K562 (cell line): ENCODE results near the gene EHBP1L1. TPM values are rescaled to one million over a fixed set of nuclear protein-coding genes. Genes with fewer than 3 reads are reported as not detected.

Experiments used
- ASH1L ChIP-seq: fragments of 450-650 bp; IDR thresholded peaks from 2 replicates; pipeline ENCODE4 v1.6.1; 2018; ENCODE audit warnings: borderline replicate concordance, mild to moderate bottlenecking, low read depth; ENCODE audit not compliant: partially characterized antibody
- ETS1 ChIP-seq: conservative IDR thresholded peaks from 2 replicates; pipeline ENCODE4 v1.6.1; 2011; ENCODE audit warnings: low read depth, mild to moderate bottlenecking, low read length; ENCODE audit not compliant: control insufficient read depth
- IRF2 ChIP-seq: sonication (generic); formaldehyde crosslinking; IDR thresholded peaks from 2 replicates; pipeline ENCODE4 v1.8.1; 2022; ENCODE audit warnings: mild to moderate bottlenecking, missing genetic modification reagents
- OTX1 ChIP-seq: fragments of 450-650 bp; formaldehyde crosslinking; IDR thresholded peaks from 2 replicates; pipeline ENCODE4 v1.4.0; 2022; ENCODE audit warnings: mild to moderate bottlenecking
- PATZ1 ChIP-seq: fragments of 250-450 bp; sonication (Bioruptor Pico); IDR thresholded peaks from 2 replicates; pipeline ENCODE4 v1.5.0; 2020; ENCODE audit warnings: mild to moderate bottlenecking, borderline replicate concordance
- RBM25 ChIP-seq: fragments of 200-400 bp; formaldehyde crosslinking; IDR thresholded peaks from 2 replicates; pipeline ENCODE4 v1.6.1; 2018; ENCODE audit warnings: low read length, low read depth, moderate library complexity; ENCODE audit not compliant: severe bottlenecking
- SRF ChIP-seq, 2 experiments: fragments of 250-450, 450-650 bp in 1 of 2; sonication (Bioruptor Pico) in 1 of 2; sonication (generic) in 1 of 2; formaldehyde crosslinking; IDR thresholded peaks; 2 replicates each; pipeline versions ENCODE4 v1.5.0 to v1.5.1; 2020 to 2022; ENCODE audit warnings: mild to moderate bottlenecking in 1 of 2, missing genetic modification reagents in 1 of 2
- ZFP30 ChIP-seq: fragments of 250-450 bp; sonication (Bioruptor Pico); IDR thresholded peaks from 2 replicates; pipeline ENCODE4 v1.8.0; 2022; ENCODE audit warnings: moderate library complexity, mild to moderate bottlenecking, inconsistent platforms, borderline replicate concordance
- ZNF445 ChIP-seq: fragments of 250-450 bp; sonication (Bioruptor Pico); IDR thresholded peaks from 2 replicates; pipeline ENCODE4 v1.4.0; 2020; ENCODE audit warnings: low read depth, mild to moderate bottlenecking, moderate library complexity
- polyA plus RNA-seq, 8 experiments: library from polyadenylated mRNA; depleted of rRNA in 4 of 8; stranded (reverse) in 5 of 8; unstranded in 3 of 8; fragments of >200 nt; fragmentation: Nextera tagmentation in 2 of 8; fragmentation: Illumina TruSeq in 1 of 8; extraction: Ambion mirVana in 2 of 8; extraction: Trizol in 1 of 8; gene quantifications; 2 replicates each; pipeline versions ENCODE4 v1.2.1 to v1.2.3, GENCODE V29; 2011 to 2014; ENCODE audit warnings: inconsistent platforms in 1 of 8, missing spikeins in 1 of 8
- total RNA-seq, 7 experiments: library from RNA; depleted of rRNA in 6 of 7; stranded (reverse); fragments of >200 nt in 6 of 7; fragmentation: Illumina TruSeq in 2 of 7; extraction: Trizol in 2 of 7; gene quantifications; 2 replicates each; pipeline versions ENCODE4 v1.2.1 to v1.2.3, GENCODE V29; 2011 to 2021; ENCODE audit warnings: low replicate concordance in 1 of 7
- TF ChIP-seq, protein P1 (sequence below): fragments of 450-650 bp; formaldehyde crosslinking; IDR thresholded peaks from 2 replicates; pipeline ENCODE4 v1.4.0; 2022; ENCODE audit warnings: missing genetic modification characterization
- TF ChIP-seq, protein P2 (sequence below): fragments of 450-650 bp; IDR thresholded peaks from 2 replicates; pipeline ENCODE4 v1.6.1; 2017; ENCODE audit warnings: mild to moderate bottlenecking, moderate library complexity

The EHBP1L1 gene
- total and polyA plus RNA-seq, 9 of the 15 experiments (the other 6 are each of a cell fraction or from before 2014, with no cell fraction given): 0.03 to 87.1 (median 26.3) TPM

- TF ChIP-seq SRF (CRISPR knock-in tag; IDR thresholded peaks at IDR 0.05) (0 out of 4 replicates have a peak, but pooled peaks of 1 of the 2 experiments have one; percentile 6), IRF2 (CRISPR knock-in tag) (no peak), RBM25 (no peak), ZFP30 (no peak), ASH1L (no peak), ZNF445 (CRISPR knock-in tag) (no peak), OTX1 (CRISPR knock-in tag) (0 out of 2 replicates have a peak, but pooled peaks have one; percentile 22), ETS1 (no peak; the same call in 1 of the 2 replicates), PATZ1 (CRISPR knock-in tag) (no peak)
- TF ChIP-seq, protein P1, sequence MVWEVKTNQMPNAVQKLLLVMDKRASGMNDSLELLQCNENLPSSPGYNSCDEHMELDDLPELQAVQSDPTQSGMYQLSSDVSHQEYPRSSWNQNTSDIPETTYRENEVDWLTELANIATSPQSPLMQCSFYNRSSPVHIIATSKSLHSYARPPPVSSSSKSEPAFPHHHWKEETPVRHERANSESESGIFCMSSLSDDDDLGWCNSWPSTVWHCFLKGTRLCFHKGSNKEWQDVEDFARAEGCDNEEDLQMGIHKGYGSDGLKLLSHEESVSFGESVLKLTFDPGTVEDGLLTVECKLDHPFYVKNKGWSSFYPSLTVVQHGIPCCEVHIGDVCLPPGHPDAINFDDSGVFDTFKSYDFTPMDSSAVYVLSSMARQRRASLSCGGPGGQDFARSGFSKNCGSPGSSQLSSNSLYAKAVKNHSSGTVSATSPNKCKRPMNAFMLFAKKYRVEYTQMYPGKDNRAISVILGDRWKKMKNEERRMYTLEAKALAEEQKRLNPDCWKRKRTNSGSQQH (CRISPR knock-in tag): no peak
- TF ChIP-seq, protein P2, sequence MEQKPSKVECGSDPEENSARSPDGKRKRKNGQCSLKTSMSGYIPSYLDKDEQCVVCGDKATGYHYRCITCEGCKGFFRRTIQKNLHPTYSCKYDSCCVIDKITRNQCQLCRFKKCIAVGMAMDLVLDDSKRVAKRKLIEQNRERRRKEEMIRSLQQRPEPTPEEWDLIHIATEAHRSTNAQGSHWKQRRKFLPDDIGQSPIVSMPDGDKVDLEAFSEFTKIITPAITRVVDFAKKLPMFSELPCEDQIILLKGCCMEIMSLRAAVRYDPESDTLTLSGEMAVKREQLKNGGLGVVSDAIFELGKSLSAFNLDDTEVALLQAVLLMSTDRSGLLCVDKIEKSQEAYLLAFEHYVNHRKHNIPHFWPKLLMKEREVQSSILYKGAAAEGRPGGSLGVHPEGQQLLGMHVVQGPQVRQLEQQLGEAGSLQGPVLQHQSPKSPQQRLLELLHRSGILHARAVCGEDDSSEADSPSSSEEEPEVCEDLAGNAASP: no peak
These were observed at the start of gene EHBP1L1 (continued) for GRCh38 chr11:65575568-65576231.
